NOMO-1 (cell line): ENCODE results near the gene NAGS.
"Not testable (repeated sequence)": the region's sequence is repeated elsewhere in the genome, so short reads cannot be mapped to it uniquely, and the experiment has no call there.

ENCODE experiments used
- DNase-seq, 2 experiments: peaks; one replicate each; lab custom pipeline; 2025; ENCODE audit not compliant: unreplicated experiment in 2 of 2; lab: John Stamatoyannopoulos, UW

Gene NAGS

DNA sequence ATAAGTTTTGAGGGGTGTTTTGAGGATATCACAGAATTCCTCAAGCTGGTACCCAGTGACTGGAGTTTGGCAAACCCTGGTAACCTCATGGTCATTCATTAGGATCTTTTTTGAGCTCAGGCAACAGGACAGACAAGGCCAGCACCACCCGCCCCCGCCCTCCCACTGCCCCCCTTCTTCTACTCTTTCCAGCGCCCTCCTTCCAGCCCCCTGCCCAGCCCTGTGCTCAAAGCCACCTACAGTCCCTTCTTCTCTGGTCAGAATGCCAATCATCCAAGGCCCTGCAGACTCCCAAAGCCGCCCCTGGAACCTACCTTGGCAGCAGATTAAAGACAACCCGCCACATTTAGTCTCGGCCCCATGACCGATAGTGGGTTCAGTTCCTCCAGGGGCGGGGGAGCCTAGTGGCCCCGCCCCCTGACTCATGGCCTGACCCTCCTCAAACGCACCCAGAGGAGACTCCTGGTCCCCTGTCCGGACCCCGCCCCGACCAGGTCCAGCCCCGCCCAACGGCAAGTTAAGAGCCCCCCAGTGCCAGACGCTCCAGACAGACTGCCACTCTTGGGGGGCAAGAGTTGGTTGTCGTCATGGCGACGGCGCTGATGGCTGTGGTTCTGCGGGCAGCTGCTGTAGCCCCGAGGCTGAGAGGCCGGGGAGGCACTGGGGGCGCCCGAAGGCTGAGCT, at the start of gene NAGS:
TSS of gene NAGS (plus strand) at position 546 of the 684 bp plus-strand sequence. CDS start at position 588, 42 bp downstream.
- DNase-seq = no peak

GRCh38 chr17:43956222-43956621, 48.2 kb upstream of the NAGS start:
- DNase-seq = no peak

DNA sequence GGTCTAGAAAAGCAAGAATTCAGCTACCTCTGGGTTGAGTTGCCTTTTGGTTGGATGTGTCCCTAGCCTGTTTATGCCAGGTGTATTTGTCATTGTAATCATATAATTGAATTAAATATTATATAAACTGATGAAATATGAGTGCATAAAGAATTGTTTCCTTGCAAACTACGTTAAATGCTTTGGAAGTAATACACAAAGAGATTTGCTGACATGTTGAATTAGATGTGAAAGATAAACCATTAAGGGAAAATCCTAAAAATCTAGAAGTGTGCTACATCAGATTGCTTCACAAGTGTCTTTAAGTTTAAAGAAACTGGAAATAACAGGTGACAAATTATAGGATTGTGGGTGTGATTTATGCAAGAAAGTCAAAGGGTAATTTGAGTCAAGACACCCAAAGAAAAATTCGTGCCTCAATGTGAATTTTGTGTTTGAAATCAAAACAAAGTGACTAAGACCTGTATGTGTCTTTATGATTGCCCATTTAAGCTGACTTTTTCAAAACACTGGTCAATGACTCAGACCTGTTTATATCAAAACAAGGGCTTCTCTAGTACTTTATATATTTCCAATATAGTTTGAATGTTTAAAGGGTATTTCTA, 45.6 kb upstream of the NAGS start:
- DNase-seq = no peak

DNA sequence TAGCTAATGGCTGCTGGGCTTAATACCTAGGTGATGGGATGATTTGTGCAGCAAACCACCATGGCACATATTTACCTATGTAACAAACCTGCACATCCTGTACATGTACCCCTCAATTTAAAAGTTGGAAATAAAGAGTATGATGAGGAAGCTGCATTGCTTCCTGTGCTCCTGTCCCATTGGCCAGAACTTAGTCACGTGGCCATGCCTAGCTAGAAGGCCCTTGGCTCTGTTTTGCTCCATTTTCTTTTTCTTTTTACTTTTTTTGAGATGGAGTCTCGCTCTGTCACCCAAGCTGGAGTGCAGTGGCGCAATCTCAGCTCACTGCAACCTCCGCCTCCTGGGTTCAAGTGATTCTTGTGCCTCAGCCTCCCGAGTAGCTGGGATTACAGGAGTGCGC, 43.1 kb upstream of the NAGS start:
- DNase-seq = not testable (repeated sequence)

DNA sequence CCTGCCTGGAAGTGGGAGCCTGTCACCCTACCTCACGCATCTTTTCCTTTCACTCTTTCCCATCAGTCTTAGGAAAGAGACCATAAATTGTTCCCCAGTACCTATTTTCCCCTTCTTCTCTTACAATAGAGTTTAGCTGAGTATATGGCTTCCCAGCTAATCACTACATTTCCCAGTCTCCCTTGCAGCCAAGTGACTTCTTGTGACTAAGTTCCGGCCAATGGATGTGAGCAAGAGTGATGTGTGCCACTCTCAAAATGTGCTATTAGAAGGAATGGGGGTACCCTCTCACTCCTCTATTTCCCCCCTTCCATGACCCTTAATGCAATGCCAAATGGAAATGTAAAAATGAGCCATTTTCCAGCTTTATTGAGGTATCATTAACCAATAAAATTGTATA, 42.5 kb upstream of the NAGS start:
- no peak for DNase-seq

DNA sequence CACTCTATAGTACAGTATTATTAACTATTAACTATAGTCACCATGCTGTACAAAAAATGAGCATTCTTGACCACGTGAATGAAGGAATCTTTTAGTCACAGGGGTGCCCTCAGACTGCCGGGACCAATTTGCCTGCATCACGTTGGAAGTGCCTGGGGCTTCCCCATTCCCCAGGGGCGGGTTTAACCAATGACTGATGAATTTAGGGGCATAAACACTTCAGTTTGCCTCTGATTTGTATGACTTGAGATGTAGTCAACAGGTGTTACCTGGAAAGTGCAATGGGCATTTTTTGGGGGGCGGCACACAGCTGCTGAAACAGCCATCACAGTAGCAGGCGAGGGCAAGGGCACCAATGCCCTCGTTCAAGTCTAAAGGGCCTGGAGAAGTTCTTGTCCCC, 41.9 kb upstream of the NAGS start:
- no peak for DNase-seq

DNA sequence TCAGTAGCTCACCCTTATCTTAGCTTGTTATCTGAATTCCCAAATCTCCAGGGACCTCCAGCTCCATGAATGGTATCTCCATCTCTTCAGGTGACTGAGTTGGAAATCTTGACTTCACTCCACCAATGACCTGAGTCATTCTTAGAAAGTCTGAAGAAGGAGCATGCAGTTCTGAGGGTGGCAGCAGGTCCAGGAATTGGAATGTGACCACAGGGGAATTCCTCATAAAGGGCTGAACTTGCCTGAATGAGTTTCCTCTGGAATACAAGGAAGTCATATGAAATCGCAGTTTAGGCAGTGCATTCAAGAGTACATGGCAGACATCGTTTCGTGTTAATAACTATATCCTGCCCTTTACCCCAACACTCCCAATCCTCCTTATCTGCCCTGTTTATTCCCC, 38.1 kb upstream of the NAGS start:
- no peak for DNase-seq

GRCh38 chr17:43967251-43967875, 37.1 kb upstream of the NAGS start:
- DNase-seq = no peak

DNA sequence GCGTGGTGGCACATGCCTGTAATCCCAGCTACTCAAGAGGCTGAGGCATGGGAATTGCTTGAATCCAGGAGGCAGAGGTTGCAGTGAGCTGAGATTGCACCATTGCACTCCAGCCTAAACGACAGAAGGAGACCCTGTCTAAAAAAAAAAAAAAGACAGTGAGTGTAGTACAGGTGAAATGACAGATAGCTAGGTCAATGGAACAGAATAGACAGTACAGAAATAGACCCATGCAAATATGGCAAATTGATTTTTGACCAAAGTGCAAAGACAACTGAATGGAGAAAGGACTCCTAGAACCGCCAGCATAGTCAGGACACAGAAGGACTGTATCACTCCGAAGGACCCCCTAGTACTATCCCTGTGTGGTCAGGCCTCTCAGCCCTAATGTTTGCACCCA, 34.1 kb upstream of the NAGS start:
- DNase-seq = no peak

GRCh38 chr17:43971436-43971835, 33.0 kb upstream of the NAGS start:
- DNase-seq = not testable (repeated sequence)

DNA sequence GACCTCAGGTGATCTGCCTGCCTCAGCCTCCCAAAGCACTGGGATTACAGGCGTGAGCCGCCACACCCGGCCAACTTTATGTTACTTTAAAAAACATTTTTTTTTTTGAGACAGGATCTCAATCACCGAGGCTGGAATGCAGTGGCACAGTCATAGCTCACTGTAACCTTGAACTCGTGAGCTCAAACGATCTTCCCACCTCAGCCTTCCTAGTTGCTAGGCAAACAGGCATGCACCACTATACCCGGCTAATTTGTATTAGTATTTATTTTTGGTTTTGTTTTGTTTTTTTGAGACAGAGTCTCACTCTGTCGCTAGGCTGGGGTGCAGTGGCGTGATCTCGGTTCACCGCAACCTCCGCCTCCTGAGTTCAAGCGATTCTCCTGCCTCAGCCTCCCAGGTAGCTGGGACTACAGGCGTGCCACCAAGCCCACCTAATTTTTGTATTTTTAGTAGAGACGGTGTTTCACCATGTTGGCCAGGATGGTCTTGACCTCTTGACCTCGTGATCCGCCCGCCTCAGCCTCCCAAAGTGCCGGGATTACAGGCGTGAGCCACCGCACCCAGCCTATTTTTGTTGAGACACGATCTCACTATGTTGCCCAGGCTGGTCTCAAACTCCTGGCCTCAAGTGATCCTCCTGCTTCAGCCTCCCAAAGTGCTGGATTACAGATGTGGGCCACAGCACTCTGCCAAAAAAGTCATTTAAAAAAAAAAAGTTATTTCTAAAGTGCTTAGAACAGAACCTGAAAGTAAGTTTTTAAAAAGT, 31.8 kb upstream of the NAGS start:
- not testable (repeated sequence) for DNase-seq

DNA sequence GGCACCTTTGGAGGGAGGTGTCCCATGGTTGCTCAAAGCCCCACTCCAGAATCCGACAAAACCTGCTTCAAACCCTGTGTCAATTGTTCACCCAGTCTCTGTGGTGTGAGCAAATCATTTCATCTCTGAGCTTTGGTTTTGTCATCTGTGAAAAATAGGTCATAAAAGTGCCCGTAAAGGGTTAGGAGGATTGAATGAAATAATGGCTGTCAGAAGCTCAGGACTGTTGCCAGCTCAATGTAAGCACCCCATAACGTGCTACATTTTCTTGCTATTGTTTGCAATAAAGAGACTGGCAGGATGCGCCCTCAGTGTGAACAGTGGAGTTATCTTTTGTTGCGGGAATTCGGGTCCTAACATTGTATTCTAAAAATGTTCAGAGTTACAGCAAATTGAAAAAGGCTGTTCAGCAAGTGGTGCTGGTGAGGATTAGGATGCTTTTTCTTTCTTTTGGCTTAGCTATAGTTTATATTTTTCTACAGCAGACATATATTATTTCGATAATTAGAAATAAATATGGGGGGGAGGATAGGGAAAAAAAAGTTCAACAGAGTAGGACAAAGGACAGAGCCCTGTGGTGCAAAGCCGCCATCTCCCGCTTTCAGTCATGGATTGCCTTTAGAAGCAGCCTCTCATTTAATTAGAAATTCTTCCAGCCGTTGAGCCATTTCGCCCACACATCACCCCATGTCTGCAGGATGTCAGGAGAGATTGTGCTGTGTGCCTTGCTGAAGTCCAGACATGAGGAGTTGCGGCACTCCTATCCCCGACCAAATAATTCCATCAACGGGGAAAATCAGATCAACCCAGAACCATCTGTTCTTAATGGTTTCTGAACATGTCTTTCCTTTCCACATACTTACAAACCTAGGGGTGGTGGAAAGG, 29.8 kb upstream of the NAGS start:
- no peak for DNase-seq

DNA sequence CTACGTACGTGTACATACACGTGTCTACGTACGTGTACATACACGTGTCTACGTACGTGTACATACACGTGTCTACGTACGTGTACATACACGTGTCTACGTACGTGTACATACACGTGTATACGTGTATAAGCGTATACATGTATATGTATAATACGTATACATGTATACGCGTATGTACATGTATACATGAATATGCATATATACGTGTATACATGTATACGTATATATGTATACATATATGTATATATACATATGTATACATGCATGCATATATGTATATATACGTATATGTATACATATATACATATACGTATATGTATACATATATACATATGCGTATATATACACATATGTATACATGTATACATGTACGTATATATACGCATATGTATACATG, 28.5 kb upstream of the NAGS start:
- DNase-seq = no peak

DNA sequence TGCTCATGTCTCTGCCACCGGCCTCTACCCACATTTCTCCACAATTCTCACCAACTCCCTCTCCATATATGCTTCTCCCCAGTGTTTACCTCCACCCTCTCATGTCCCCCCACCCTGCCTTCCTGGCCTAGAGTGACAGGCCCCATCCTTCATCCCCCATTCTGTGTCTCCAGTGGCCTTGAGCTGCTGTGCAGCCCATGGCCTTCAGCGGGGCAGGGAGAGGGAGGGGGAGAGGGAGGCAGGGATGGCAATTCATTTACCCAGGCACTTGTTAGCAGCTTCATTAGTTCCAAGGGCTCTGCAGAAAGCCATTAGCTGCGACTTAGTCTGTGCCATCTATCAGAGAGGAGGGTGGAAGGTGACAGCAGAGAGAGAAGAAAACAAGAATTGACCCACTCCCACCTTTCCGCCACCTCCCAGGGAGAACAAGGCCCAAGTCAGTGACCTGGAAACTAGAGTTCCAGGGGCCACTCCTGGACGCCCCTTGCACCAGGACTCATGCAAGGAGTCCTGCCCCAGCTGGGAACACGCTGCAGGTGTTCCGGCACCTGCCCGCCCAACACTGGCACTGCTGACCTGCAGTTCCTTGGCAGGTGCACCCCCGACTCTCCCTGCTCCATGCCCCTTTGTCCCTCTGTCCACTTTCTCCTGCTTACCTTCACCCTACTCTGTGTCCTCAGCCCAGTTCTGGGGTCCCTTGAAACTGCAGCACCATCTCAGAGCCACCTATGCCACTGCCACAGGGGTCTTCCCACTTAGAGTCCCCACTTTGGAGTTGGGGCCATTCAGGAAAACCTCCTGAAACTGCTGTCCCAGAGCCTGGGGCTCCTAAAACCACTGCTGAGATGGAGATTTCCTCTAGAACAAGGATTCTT, 27.2 kb upstream of the NAGS start:
- no peak for DNase-seq

- DNase-seq = no peak
These were observed 26.3 kb upstream of the NAGS start for GRCh38 chr17:43978078-43978477.

GRCh38 chr17:43979011-43979410, 25.4 kb upstream of the NAGS start:
- DNase-seq = no peak

DNA sequence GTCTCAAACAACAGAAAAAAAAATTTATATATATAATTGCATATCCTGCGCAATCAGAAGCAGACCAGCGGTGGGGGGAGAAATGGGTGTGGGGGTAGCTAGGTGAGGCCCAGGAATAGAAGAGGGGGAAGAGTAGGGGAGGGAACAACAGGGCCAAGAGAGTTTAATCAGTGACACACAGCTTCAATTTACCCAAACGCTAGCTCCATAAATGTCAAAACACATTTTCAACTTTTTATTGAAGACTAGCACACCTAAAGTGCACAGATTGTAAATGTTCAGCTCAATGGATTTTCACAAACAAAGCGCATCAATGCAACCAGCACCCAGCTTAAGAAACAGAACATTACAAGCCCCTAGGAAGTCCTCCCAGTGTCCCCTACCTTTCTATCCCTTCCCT, 24.8 kb upstream of the NAGS start:
- no peak for DNase-seq

- DNase-seq = no peak
These were observed 22.3 kb upstream of the NAGS start for GRCh38 chr17:43982171-43982570.

GRCh38 chr17:43983196-43983514, 21.3 kb upstream of the NAGS start:
- no peak for DNase-seq
